Keratinocyte (primary cell): ENCODE data around the gene HPS4.

Experiments
- EZH2 ChIP-seq: IDR thresholded peaks from one replicate; pipeline ENCODE4 v1.6.1; 2012; ENCODE audit warnings: inconsistent platforms, mild to moderate bottlenecking, low read length, moderate library complexity
- TF ChIP-seq, protein P1 (sequence below), 3 experiments: IDR thresholded peaks in 1 of 3; conservative IDR thresholded peaks in 1 of 3; optimal IDR thresholded peaks in 1 of 3; 2 replicates in 2 of 3; 3 replicates in 1 of 3; pipeline versions ENCODE3 to v1.5.1; 2011; ENCODE audit warnings: low read length in 3 of 3, mild to moderate bottlenecking in 3 of 3, moderate library complexity in 2 of 3, control low read depth in 1 of 3, inconsistent platforms in 1 of 3; ENCODE audit not compliant: insufficient read depth in 2 of 3; ENCODE audit errors: extremely low read depth in 1 of 3

DNA sequence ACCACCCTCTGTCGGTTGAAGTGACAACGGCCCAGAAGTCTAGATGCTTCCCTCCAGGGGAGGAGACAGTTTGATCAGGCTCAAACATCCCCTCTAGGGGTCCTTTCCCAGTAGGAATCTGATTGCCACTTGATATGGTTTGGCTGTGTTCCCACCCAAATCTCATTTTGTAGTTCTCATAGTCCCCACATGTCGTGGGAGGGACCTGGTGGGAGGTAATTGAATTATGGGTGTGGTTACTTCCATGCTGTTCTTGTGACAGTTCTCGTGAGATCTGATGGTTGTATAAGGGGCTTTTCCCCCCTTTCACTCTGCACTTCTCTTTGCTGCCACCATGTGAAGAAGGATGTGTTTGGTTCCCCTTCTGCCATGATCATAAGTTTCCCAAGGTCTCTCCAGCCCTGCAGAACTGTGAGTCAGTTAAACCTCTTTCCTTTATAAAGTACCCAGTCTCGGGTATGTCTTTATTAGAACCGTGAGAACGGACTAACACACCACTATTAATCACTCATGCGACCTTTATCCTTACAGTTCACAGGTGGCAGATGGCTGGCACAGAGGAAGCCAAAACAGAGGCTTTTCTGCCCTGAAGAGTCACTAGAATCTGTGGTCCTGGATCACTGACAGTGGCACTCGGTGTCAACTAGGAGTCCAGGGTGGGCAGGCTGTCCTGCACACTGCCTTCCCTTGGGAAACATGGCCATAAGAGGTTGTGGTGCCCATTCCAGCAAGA lies 33.0 kb downstream of the HPS4 start:
- TF ChIP-seq, protein P1, sequence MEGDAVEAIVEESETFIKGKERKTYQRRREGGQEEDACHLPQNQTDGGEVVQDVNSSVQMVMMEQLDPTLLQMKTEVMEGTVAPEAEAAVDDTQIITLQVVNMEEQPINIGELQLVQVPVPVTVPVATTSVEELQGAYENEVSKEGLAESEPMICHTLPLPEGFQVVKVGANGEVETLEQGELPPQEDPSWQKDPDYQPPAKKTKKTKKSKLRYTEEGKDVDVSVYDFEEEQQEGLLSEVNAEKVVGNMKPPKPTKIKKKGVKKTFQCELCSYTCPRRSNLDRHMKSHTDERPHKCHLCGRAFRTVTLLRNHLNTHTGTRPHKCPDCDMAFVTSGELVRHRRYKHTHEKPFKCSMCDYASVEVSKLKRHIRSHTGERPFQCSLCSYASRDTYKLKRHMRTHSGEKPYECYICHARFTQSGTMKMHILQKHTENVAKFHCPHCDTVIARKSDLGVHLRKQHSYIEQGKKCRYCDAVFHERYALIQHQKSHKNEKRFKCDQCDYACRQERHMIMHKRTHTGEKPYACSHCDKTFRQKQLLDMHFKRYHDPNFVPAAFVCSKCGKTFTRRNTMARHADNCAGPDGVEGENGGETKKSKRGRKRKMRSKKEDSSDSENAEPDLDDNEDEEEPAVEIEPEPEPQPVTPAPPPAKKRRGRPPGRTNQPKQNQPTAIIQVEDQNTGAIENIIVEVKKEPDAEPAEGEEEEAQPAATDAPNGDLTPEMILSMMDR (optimal IDR thresholded peaks at IDR 0.05 in 1 of 3, IDR thresholded peaks at IDR 0.05 in 1 of 3, conservative IDR thresholded peaks at IDR 0.05 in 1 of 3; ENCODE audit: extremely low read depth in 1 of 3, insufficient read depth in 2 of 3, low read length in 3 of 3) = no peak
- TF ChIP-seq EZH2 = no peak
